ENCODE data around the gene HELZ. TPM values are rescaled to one million over a fixed set of nuclear protein-coding genes. Genes with fewer than 3 reads are reported as not detected.
"Not testable (repeated sequence)": the region's sequence is repeated elsewhere in the genome, so short reads cannot be mapped to it uniquely, and the experiment has no call there.

Gene HELZ
- total RNA-seq, 4 donors from 2014 or later = 47.3 to 95.4 (median 61.3) TPM

DNA sequence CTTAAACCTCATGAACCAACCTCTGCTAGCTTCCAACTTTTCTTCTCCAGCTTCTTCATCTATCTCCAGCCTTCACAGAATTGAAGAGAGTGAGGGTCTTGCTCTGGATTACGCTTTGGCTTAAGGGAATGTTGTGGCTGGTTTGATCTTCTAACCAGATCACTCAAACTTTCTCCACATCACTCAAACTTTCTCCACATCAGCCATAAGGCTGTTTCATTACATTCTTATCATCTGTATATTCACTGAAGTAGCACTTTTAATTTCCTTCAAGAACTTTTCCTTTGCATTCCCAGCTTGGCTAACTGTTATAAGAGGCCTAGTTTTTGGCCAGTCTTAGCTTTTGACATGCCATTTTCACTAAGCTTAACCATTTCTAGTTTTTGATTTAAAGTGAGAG, 148.4 kb downstream of the HELZ start:
- H3K27me3 ChIP-seq = no peaks in the 10 kb centered on the region
- peaks cover 0 to 22% (median 0%) of the 10 kb centered on the region in 4 donors for H3K4me1 ChIP-seq
- no peak overlapping the region for H3K27ac ChIP-seq
- no peak overlapping the region for H3K4me3 ChIP-seq
- DNase-seq (ENCODE audit: low spot score in 2 of 2) = no peak
- no peaks in the 10 kb centered on the region for H3K9me3 ChIP-seq
- 92 to 100% methylated on average over 1 of the region's 1 CpG for WGBS, 2 donors
- TF ChIP-seq EP300 (IDR thresholded peaks at IDR 0.05) = no peak
- no peak for TF ChIP-seq CTCF (IDR thresholded peaks at IDR 0.05)
- no peak for TF ChIP-seq POLR2A (IDR thresholded peaks at IDR 0.05)
- H3K36me3 ChIP-seq = peaks cover 0 to 9% (median 0%) of the 10 kb centered on the region in 3 donors

- TF ChIP-seq CTCF (IDR thresholded peaks at IDR 0.05) (no peak), POLR2A (IDR thresholded peaks at IDR 0.05) (no peak), EP300 (IDR thresholded peaks at IDR 0.05) (no peak)
- Histone ChIP-seq H3K36me3 (peaks cover 0 to 9% (median 0%) of the 10 kb centered on the region in 3 donors), H3K27ac (no peak overlapping the region), H3K9me3 (no peaks in the 10 kb centered on the region), H3K27me3 (no peaks in the 10 kb centered on the region), H3K4me3 (no peak overlapping the region), H3K4me1 (peaks cover 0 to 21% (median 0%) of the 10 kb centered on the region in 4 donors)
- no peak for DNase-seq (ENCODE audit: low spot score in 2 of 2)
- WGBS, 2 donors = 89 to 93% methylated on average over 1 of the region's 1 CpG
Observed at GRCh38 chr17:67095803-67096202, 149.2 kb downstream of the HELZ start.

DNA sequence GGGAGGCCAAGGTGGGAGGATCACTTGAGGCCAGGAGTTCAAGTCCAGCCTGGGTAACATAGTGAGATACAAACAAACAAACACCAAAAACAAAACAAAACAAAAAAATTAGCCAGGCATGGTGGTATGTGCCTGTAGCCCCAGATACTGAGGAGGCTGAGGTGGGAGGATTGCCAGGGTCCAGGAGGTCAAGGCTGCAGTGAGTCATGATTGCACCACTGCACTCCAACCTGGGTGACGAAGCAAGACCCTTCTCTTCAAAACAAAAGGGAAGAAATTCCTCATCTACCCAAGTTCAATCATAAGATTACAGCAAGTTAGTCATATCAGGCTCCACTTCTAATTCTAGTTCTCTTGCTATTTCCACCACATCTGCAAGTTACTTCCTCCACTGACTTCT, 149.7 kb downstream of the HELZ start:
- not testable (repeated sequence) for H3K4me3 ChIP-seq, H3K27me3 ChIP-seq, H3K36me3 ChIP-seq, H3K9me3 ChIP-seq, H3K27ac ChIP-seq
- peak in 1 of 2 donors; percentile 68 for DNase-seq (ENCODE audit: low spot score in 2 of 2)
- 32 to 59% methylated on average over 1 of the region's 1 CpG for WGBS, 2 donors
- peaks cover 0 to 21% (median 0%) of the 10 kb centered on the region in 4 donors for H3K4me1 ChIP-seq
- peak in 1 of 2 donors; percentile 72 for TF ChIP-seq EP300 (IDR thresholded peaks at IDR 0.05)

- no peaks in the 10 kb centered on the region for H3K9me3 ChIP-seq
- no peak for TF ChIP-seq POLR2A (IDR thresholded peaks at IDR 0.05)
- TF ChIP-seq CTCF (IDR thresholded peaks at IDR 0.05) = no peak
- TF ChIP-seq EP300 (IDR thresholded peaks at IDR 0.05) = no peak
- no peak overlapping the region for H3K27ac ChIP-seq
- no peak for DNase-seq (ENCODE audit: low spot score in 2 of 2)
- peaks cover 0 to 13% (median 0%) of the 10 kb centered on the region in 3 donors for H3K36me3 ChIP-seq
- 74 to 79% methylated on average over 2 of the region's 2 CpGs for WGBS, 2 donors
- peaks cover 0 to 21% (median 0%) of the 10 kb centered on the region in 4 donors for H3K4me1 ChIP-seq
- no peaks in the 10 kb centered on the region for H3K27me3 ChIP-seq
- H3K4me3 ChIP-seq = no peak overlapping the region
Observed at GRCh38 chr17:67093348-67093747, 151.6 kb downstream of the HELZ start.

DNA sequence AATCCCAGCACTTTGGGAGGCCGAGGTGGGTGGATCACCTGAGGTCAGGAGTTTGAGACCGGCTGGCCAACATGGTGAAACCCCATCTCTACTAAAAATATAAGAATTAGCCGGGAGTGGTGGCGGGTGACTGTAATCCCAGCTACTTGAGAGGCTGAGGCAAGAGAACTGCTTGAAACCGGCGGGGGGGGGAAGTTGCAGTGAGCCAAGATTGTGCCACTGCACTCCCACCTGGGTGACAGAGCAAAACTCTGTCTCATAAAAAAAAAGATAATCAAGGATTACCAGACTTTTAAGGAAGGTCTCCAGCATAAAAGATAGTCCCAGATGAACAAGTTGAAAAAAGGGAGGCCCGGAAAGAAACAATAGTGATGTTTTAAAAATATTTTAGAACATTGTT, 152.3 kb downstream of the HELZ start:
- not testable (repeated sequence) for H3K27me3 ChIP-seq; H3K27ac ChIP-seq; DNase-seq (ENCODE audit: low spot score in 2 of 2); H3K9me3 ChIP-seq; H3K4me3 ChIP-seq
- H3K4me1 ChIP-seq = peaks cover 0 to 18% (median 0%) of the 10 kb centered on the region in 4 donors
- WGBS, 2 donors = 89 to 94% methylated on average over 7 of the region's 7 CpGs
- peaks cover 0 to 13% (median 0%) of the 10 kb centered on the region in 3 donors for H3K36me3 ChIP-seq

- no peak for DNase-seq (ENCODE audit: low spot score in 2 of 2)
- Histone ChIP-seq H3K4me1 (peaks cover 0 to 14% (median 0%) of the 10 kb centered on the region in 4 donors), H3K4me3 (no peak overlapping the region), H3K27ac (no peak overlapping the region), H3K9me3 (no peaks in the 10 kb centered on the region), H3K27me3 (no peaks in the 10 kb centered on the region), H3K36me3 (peaks cover 0 to 13% (median 0%) of the 10 kb centered on the region in 3 donors)
- no peak for TF ChIP-seq CTCF (IDR thresholded peaks at IDR 0.05)
- no peak for TF ChIP-seq POLR2A (IDR thresholded peaks at IDR 0.05)
- no peak for TF ChIP-seq EP300 (IDR thresholded peaks at IDR 0.05)
- WGBS, 2 donors = 91 to 95% methylated on average over 5 of the region's 5 CpGs
Observed at GRCh38 chr17:67092291-67092690, 152.7 kb downstream of the HELZ start.
